GM12872 (cell line): Measurements from ENCODE around the gene ARRDC1.

Experiments used
- TF ChIP-seq, protein P1 (sequence below): IDR thresholded peaks from 3 replicates; pipeline ENCODE4 v1.5.1; 2011; ENCODE audit warnings: low read depth, mild to moderate bottlenecking, low read length, moderate library complexity; ENCODE audit not compliant: insufficient read depth

Gene ARRDC1, protein sequence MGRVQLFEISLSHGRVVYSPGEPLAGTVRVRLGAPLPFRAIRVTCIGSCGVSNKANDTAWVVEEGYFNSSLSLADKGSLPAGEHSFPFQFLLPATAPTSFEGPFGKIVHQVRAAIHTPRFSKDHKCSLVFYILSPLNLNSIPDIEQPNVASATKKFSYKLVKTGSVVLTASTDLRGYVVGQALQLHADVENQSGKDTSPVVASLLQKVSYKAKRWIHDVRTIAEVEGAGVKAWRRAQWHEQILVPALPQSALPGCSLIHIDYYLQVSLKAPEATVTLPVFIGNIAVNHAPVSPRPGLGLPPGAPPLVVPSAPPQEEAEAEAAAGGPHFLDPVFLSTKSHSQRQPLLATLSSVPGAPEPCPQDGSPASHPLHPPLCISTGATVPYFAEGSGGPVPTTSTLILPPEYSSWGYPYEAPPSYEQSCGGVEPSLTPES

DNA sequence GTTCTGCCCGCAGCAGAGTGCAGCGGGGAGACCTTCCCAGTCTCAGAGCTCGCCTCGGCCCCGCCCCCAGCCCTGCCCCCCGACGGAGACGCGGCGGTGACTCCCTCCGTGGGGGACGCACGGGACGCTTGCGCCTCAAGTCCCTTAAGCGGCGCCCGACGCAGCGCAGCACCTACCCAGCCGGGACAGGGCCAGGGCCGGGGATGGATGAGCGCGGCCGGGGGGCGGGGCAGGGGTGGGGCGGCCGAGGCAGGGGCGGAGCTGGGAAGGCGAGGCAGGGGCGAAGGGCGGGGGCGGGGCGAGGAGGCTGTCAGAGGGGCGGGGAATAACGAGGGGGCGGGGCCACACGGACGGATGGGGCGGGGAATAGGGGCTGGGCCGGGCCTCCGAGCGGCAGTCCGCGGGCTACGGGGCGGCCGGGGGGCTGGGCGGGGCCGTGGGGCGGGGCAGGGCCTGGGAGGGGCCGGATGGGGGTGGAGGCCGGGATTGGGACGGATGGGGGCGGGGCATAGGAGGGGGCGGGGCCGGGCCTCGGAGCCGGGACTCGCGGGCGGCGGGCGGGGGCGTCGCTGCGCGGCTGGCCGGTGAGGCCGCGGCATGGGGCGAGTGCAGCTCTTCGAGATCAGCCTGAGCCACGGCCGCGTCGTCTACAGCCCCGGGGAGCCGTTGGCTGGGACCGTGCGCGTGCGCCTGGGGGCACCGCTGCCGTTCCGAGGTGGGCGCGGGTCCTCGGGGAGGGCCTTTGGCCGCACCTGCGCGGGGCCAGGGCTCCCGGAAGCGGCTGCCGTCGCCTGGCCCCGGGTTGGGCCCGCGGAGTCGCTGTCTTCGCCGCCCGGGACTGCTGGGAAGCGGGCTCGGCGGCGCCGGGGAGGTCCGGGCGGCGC lies at the start of gene ARRDC1:
TSS of gene ARRDC1 (plus strand) at position 566 of the 884 bp plus-strand sequence. CDS start at position 598, 32 bp downstream.
- TF ChIP-seq, protein P1, sequence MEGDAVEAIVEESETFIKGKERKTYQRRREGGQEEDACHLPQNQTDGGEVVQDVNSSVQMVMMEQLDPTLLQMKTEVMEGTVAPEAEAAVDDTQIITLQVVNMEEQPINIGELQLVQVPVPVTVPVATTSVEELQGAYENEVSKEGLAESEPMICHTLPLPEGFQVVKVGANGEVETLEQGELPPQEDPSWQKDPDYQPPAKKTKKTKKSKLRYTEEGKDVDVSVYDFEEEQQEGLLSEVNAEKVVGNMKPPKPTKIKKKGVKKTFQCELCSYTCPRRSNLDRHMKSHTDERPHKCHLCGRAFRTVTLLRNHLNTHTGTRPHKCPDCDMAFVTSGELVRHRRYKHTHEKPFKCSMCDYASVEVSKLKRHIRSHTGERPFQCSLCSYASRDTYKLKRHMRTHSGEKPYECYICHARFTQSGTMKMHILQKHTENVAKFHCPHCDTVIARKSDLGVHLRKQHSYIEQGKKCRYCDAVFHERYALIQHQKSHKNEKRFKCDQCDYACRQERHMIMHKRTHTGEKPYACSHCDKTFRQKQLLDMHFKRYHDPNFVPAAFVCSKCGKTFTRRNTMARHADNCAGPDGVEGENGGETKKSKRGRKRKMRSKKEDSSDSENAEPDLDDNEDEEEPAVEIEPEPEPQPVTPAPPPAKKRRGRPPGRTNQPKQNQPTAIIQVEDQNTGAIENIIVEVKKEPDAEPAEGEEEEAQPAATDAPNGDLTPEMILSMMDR: no peak

DNA sequence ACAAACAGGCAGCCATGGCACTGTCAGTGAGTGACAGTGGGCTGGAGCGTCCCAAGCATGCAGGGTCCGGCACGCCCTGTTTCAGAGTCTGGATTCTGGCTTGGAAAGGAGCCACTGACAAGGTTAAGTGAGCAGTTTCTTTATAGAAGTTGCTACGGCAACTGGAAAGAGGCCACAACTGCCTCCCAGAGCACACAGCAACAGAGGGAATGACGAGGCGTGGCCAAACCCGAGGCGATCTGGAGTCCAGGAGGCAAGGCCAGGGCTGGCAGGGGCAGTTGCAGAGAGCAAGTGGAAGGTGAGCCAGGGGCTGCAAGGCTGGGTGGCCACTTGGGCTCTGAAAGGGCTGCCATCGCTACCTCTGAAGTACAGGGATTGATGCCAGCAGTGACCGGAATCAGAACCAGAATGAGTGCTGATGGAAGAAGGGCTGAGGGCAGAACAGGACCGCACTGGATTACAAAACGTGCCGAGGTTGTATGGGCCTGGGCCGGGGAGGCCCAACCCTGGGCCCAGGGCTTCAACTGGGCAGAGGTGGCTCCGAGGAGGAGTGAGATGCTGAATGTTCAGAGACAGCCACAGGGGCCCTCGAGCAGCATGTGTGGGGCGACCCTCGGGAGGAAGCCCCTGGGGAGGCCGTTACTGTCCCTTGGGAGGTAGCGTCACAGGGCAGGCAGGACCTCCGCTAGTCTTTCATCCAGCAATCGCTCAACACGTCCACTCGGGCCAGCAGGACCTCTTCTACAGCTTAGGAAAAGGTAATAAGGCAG lies 49.2 kb upstream of the ARRDC1 start:
- TF ChIP-seq, protein P1: no peak

DNA sequence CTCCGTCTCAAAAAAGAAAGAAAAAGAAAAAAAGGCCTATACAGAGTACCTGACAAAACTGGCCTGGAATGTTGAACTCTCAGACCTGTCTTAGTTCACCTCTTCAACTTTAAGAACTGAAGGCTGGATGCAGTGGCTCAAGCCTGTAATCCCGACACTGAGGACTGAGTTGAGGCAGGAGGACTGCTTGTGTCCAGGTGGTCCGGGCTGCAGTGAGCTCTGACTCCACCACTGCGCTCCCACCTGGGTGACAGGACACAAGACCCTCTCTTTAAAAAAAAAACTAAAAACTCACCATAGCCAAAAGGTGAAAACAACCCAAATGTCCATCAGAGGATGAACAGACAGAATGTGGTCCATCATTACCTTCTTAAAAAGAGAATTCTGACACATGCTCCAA lies 47.4 kb upstream of the ARRDC1 start:
- TF ChIP-seq, protein P1: no peak

DNA sequence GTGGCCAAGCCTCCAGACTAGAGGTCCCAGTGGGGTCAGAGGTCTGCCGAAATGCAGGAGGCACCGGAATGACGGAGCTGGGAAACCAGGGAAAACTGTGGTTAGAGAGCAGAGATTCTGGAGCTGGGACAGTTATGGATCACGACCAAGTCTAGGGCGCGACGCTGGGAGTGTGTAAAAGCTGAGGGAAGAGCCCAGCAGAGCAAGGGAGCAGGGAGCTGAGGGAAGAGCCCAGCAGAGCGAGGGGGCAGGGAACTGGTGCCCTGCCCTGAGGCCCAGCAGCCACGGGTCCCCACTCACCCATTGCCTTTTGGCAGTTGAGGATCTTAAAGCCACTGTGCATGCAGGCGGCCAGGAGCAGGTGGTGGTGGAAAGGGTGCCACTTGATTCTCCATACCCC lies 41.4 kb upstream of the ARRDC1 start:
- TF ChIP-seq, protein P1: no peak

DNA sequence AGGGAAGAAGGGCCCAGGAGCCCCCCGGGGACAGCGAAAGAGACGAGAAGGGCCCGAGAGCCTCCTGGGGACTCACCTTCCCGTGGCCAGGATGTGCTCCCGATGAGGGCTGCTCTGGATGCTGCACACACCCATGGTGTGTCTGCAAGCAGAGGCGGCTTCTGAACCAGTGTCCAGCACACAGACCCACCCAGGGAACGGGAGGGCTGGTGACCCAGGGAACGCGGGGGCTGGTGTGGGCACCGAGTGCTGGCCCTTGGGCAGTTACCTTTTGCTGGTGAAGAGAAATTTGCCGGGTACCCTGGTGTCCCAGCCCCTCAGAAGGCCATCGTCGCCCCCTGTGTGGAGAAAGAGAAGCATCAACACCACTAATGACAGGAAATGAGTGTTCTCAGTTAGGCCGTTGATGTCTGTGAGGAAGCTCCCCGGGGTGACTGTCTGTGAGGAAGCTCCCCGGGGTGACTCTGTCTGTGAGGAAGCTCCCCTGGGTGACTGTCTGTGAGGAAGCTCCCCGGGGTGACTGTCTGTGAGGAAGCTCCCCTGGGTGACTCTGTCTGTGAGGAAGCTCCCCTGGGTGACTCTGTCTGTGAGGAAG lies 40.6 kb upstream of the ARRDC1 start:
- TF ChIP-seq, protein P1: no peak

DNA sequence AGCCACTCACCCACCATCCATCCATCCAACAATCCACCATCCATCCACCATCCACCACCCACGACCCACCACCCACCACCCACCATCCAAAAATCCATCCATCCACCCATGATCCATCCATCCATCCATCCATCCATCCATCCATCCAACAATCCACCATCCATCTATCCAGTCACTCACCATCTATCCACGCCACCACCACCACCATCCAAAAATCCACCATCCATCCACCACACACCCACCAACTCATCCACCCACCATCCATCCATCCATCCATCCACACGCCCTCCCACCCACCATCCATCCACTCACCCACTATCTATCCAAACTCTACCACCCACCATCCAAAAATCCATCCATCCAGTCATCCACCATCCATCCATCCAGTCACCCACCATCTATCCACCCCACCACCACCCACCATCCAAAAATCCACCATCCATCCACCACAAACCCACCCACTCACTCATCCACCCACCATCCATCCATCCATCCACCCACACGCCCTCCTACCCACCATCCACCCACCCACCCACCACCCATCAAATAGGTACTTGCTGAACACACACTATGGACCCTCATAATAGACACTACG lies 35.8 kb upstream of the ARRDC1 start:
- TF ChIP-seq, protein P1: no peak
